Tibial nerve (tissue), 4 donors: ENCODE measurements around the gene FANCE. TPM values are rescaled to one million over a fixed set of nuclear protein-coding genes. Genes with fewer than 3 reads are reported as not detected.
"Not testable (repeated sequence)": the region's sequence is repeated elsewhere in the genome, so short reads cannot be mapped to it uniquely, and the experiment has no call there.

ENCODE experiments used
- DNase-seq, 2 donors: peaks; one replicate each; pipeline ENCODE4 v3.0.0-alpha.2; 2019; ENCODE audit warnings: low spot score in 2 of 2
- H3K27ac ChIP-seq, 4 donors: fragments of 200-600 bp; sonication (generic) in 3 of 4; one replicate each; pipeline ENCODE4 v1.5.1; 2017 to 2019; ENCODE audit warnings: mild to moderate bottlenecking in 1 of 4
- H3K27me3 ChIP-seq, 2 donors: fragments of 200-600 bp; sonication (generic) in 1 of 2; one replicate each; pipeline versions ENCODE4 v1.5.1 to v1.6.0; 2017 to 2019
- H3K36me3 ChIP-seq, 3 donors: fragments of 200-600 bp; sonication (generic); one replicate each; pipeline ENCODE4 v1.5.1; 2018 to 2019
- H3K4me1 ChIP-seq, 4 donors: fragments of 200-600 bp; sonication (generic) in 3 of 4; one replicate each; pipeline ENCODE4 v1.5.1; 2017 to 2019
- H3K4me3 ChIP-seq, 4 donors: fragments of 200-600 bp; sonication (generic) in 3 of 4; one replicate each; pipeline ENCODE4 v1.5.1; 2017 to 2019; ENCODE audit warnings: mild to moderate bottlenecking in 1 of 4, moderate library complexity in 1 of 4
- H3K9me3 ChIP-seq, 4 donors: fragments of 200-600 bp; sonication (generic) in 3 of 4; one replicate each; pipeline ENCODE4 v1.5.1; 2017 to 2019
- EP300 ChIP-seq, 2 donors: sonication (generic); formaldehyde crosslinking; IDR thresholded peaks; one replicate each; pipeline ENCODE4 v1.6.1; 2017; ENCODE audit warnings: antibody characterized with exemption in 2 of 2, mild to moderate bottlenecking in 1 of 2
- POLR2A ChIP-seq, 2 donors: fragments of 450-650 bp; IDR thresholded peaks; one replicate each; pipeline ENCODE4 v1.6.1; 2017; ENCODE audit warnings: antibody characterized with exemption in 2 of 2, mild to moderate bottlenecking in 2 of 2, moderate library complexity in 2 of 2
- WGBS, 2 donors: methylation state at CpG; one replicate each; pipeline ENCODE4 v1.1.5; 2018; 5-methylcytosine and 5-hydroxymethylcytosine counted together
- total RNA-seq, 4 donors: library from RNA; depleted of rRNA; stranded (reverse); fragments of >200 nt; gene quantifications; one replicate each; pipeline ENCODE4 v1.1.0, GENCODE V29; 2016
- TF ChIP-seq, protein P1 (sequence below), 5 experiments: fragments of 200-600 bp in 3 of 5; fragments of 450-650 bp in 2 of 5; sonication (generic) in 3 of 5; IDR thresholded peaks; one replicate each; pipeline ENCODE4 v1.5.1; 2016 to 2019; ENCODE audit warnings: antibody characterized with exemption in 5 of 5, mild to moderate bottlenecking in 3 of 5, moderate library complexity in 2 of 5

The FANCE gene
- total RNA-seq, 4 donors from 2014 or later = 8.1 to 9.6 (median 8.4) TPM

DNA sequence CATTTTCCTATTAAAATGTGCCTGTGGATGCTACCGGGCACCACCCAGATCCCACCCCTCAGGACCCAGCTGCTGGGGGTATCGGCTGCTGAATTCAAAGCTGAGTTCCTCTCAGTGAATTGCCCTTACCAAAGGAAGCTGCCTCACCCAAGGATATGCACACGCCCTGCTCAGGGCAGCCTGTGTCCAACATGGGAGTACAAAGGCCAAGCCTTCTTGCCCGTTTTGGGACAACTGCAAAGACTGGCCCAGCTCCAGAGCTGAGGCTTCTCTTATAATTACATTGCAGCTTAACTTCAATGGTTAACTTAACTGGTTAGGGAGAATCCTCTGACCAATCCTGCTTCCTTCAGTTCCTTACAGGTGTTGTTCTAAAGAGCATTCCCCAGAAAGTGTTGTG lies 19.8 kb upstream of the FANCE start:
- TF ChIP-seq, protein P1, sequence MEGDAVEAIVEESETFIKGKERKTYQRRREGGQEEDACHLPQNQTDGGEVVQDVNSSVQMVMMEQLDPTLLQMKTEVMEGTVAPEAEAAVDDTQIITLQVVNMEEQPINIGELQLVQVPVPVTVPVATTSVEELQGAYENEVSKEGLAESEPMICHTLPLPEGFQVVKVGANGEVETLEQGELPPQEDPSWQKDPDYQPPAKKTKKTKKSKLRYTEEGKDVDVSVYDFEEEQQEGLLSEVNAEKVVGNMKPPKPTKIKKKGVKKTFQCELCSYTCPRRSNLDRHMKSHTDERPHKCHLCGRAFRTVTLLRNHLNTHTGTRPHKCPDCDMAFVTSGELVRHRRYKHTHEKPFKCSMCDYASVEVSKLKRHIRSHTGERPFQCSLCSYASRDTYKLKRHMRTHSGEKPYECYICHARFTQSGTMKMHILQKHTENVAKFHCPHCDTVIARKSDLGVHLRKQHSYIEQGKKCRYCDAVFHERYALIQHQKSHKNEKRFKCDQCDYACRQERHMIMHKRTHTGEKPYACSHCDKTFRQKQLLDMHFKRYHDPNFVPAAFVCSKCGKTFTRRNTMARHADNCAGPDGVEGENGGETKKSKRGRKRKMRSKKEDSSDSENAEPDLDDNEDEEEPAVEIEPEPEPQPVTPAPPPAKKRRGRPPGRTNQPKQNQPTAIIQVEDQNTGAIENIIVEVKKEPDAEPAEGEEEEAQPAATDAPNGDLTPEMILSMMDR (IDR thresholded peaks at IDR 0.05) = no peak
- TF ChIP-seq POLR2A (IDR thresholded peaks at IDR 0.05) (no peak), EP300 (IDR thresholded peaks at IDR 0.05) (no peak)
- Histone ChIP-seq H3K9me3 (peaks cover 0 to 24% (median 3%) of the 10 kb centered on the region in 4 donors), H3K27me3 (no peaks in the 10 kb centered on the region), H3K36me3 (peaks cover 0 to 19% (median 0%) of the 10 kb centered on the region in 3 donors), H3K4me1 (no peaks in the 10 kb centered on the region), H3K4me3 (no peak overlapping the region), H3K27ac (no peak overlapping the region)
- no peak for DNase-seq
- WGBS, 2 donors = 45 to 53% methylated on average over 4 of the region's 4 CpGs

DNA sequence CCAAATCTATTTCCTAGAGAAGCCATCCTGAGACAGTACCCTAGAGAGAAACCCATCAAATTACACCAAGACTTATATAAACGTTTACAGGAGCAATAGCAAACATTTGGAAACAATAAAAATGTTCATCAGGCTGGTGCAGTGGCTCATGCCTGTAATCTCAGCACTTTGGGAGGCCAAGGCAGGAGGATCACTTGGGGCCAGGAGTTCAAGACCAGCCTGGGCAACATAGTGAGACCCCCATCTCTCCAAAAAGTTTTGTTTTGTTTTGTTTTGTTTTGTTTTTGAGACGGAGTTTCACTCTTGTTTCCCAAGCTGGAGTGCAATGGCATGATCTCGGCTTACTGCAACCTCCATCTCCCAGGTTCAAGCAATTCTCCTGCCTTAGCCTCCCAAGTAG lies 19.4 kb upstream of the FANCE start:
- H3K27ac ChIP-seq, DNase-seq, H3K4me1 ChIP-seq, H3K27me3 ChIP-seq, H3K4me3 ChIP-seq: not testable (repeated sequence)
- peaks cover 0 to 24% (median 3%) of the 10 kb centered on the region in 4 donors for H3K9me3 ChIP-seq
- 67 to 69% methylated on average over 3 of the region's 3 CpGs for WGBS, 2 donors
- H3K36me3 ChIP-seq = peaks cover 0 to 15% (median 0%) of the 10 kb centered on the region in 3 donors

DNA sequence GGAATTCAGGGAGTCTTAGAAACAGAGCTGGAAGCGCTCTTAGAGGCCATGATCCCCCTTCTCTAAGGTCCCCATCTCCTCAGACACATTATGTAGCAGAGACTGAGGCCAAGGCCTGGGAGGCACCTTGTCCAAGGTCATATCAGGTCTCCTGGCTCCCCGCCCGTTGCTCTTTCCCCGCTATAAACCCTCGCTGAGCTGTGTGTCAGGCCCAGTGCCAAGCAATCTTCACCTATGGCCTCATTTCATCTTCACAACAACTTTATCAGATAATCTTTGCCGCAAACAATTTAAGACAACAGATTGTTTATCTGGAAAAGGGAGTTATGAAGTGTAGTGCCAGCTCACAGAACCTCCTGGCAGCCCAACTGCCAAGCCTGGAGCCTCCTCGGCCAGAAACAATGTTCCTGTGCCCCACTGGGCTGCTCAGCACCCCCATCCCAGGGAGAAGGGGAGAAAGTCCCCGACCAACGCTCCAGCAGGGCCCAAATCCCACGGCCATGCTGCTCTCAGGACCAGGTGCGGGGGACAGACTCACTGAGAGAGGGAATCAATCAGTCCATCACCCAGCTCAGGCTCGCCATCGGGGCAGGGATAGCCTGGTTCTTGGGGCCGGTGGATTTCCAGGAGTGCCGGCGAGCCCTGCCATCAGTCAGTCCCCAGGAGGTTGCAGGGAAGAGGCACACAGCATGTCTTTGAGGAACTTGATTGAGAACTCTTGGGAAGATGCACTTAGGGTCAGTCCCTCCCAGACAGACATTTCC lies 16.9 kb upstream of the FANCE start:
- Histone ChIP-seq H3K9me3 (peaks cover 0 to 2% (median 0%) of the 10 kb centered on the region in 4 donors), H3K36me3 (no peaks in the 10 kb centered on the region), H3K4me3 (no peak overlapping the region), H3K27me3 (no peaks in the 10 kb centered on the region), H3K4me1 (no peaks in the 10 kb centered on the region), H3K27ac (no peak overlapping the region)
- WGBS, 2 donors = 70 to 81% methylated on average over 16 of the region's 16 CpGs
- DNase-seq = no peak
- TF ChIP-seq EP300 (IDR thresholded peaks at IDR 0.05) = no peak
- TF ChIP-seq POLR2A (IDR thresholded peaks at IDR 0.05) = no peak
- TF ChIP-seq, protein P1 (IDR thresholded peaks at IDR 0.05) = no peak

DNA sequence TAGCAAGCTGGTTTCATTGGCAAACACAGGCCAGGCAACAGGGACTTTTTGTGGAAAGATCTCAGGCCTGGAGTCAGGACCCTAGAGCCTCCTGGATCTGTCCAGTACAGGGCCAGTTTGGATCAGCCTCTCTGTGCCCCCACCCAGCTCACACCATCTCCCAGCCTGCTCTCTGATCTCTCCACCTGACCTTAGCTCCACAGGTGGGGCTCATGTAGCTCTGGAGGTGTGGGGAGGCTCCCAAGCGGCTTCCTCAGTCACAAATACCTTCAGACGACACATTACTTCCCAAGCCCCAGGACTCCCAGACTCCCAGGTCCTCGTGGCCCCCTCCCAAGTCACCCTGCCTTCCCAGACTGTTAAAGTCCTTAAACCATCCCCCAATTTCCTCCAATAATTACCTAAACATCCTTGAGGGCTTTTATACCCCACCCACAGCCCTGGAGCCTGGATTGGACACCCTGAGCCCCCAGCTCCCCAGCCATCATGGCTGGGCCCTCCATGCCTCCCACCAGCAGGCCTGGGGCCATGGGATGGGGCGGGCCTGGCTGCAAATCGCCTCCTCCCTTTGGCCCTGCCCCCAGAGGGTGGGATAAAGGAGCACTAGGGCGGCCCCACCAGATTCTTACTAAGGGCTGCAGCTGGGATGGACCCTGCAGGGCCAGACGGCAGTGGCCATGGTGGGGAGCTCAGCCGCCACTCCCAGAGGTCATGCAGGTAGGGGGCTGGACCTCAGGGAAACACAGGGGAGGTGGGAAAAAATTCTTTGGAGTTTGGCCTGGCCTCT lies 15.9 kb upstream of the FANCE start:
- H3K27me3 ChIP-seq = no peaks in the 10 kb centered on the region
- no peaks in the 10 kb centered on the region for H3K36me3 ChIP-seq
- 73 to 80% methylated on average over 6 to 8 of the region's 8 CpGs for WGBS, 2 donors
- no peaks in the 10 kb centered on the region for H3K9me3 ChIP-seq
- TF ChIP-seq POLR2A (IDR thresholded peaks at IDR 0.05) (no peak), EP300 (IDR thresholded peaks at IDR 0.05) (no peak)
- TF ChIP-seq, protein P1 (IDR thresholded peaks at IDR 0.05) = no peak
- no peak for DNase-seq
- no peak overlapping the region for H3K4me3 ChIP-seq
- H3K4me1 ChIP-seq = no peaks in the 10 kb centered on the region
- no peak overlapping the region for H3K27ac ChIP-seq

DNA sequence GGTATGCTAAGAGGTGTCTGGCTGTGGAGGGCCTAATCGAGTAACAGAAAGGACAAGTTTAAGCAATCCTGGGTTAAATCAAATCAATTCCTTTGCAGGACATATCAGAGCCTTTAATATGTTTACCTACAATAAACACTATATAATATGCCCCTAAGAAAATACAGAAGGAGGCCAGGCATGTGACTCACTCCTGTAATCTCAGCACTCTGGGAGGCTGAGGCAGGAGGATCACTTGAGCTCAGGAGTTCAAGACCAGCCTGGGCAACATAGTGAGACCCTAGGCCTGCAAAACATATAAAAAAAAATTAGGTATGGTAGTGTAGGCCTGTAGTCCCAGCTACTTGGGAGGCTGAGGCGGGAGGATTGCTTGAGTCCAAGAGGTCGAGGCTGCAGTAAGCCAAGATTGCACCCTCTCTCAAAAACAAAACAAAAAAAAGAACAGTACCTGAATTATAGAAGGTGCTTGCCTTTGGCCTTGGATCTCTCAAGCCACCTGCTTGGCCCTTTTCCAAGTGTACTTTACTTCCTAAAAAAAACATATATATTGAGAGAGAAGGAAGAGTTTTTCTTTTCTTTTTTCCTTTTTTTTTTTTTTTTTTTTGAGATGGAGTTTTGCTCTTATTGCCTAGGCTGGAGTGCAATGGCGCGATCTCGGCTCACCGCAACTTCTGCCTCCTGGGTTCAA lies 13.6 kb upstream of the FANCE start:
- H3K27ac ChIP-seq, H3K4me3 ChIP-seq, H3K36me3 ChIP-seq, H3K4me1 ChIP-seq, DNase-seq, H3K27me3 ChIP-seq, H3K9me3 ChIP-seq: not testable (repeated sequence)
- WGBS, 2 donors = 92 to 96% methylated on average over 7 of the region's 7 CpGs

DNA sequence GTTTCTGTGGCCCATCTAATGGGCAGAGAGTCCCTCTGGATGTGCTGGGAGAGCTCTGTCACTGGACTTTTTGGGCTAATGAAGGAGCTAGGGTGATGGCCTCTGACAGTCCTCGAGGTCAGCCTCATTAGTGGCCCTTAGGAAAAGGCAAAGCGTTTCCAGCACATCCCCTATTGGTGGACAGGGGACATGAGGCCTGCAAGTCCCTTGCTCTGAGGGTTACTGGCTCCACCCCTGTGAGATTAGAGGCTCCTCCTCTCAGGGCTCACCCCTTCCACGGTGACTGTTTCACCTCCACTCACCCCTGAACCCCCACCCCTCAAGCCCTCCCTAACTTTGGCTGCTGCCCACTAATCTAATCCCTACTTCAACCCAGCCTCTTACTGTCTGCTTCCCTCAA lies 12.8 kb upstream of the FANCE start:
- no peaks in the 10 kb centered on the region for H3K9me3 ChIP-seq
- H3K27me3 ChIP-seq = no peaks in the 10 kb centered on the region
- H3K36me3 ChIP-seq = no peaks in the 10 kb centered on the region
- TF ChIP-seq, protein P1 (IDR thresholded peaks at IDR 0.05) = no peak
- no peak for TF ChIP-seq EP300 (IDR thresholded peaks at IDR 0.05)
- TF ChIP-seq POLR2A (IDR thresholded peaks at IDR 0.05) = no peak
- H3K4me3 ChIP-seq = no peak overlapping the region
- WGBS, 2 donors = 35 to 40% methylated on average over 3 of the region's 3 CpGs
- H3K27ac ChIP-seq = no peak overlapping the region
- DNase-seq = no peak
- no peaks in the 10 kb centered on the region for H3K4me1 ChIP-seq
